ENCODE measurements around the gene CCDC85C.

GRCh38 chr14:99462210-99462609 is 141.8 kb downstream of the CCDC85C start:
- TF ChIP-seq CTCF (IDR thresholded peaks at IDR 0.05) = no peak
- TF ChIP-seq ZFX (IDR thresholded peaks at IDR 0.05; ENCODE audit: borderline replicate concordance) = no peak
